HepG2 (cell line): ENCODE measurements around the gene SUSD3. TPM values are rescaled to one million over a fixed set of nuclear protein-coding genes. Genes with fewer than 3 reads are reported as not detected.
A peak's percentile ranks its signal among the peaks of the same experiment; 100 is the strongest.

Experiments used
- ATAC-seq: fragments of 200-7000 bp; cut with Tn5 transposase; 3 replicates; pipeline ENCODE4 v1.9.1; 2020; ENCODE audit warnings: mild to moderate bottlenecking, moderate library complexity
- BruUV-seq: library from RNA; stranded (reverse); fragments of 400-500 nt; replicated peaks from 2 replicates; lab custom pipeline; 2021; lab: Mats Ljungman, UMichigan
- CTCF ChIA-PET: fragments of 300-600 bp; formaldehyde crosslinking; extraction: SDS; loops from one replicate; lab custom pipeline; 2021; ENCODE audit warnings: low total read pairs, inconsistent platforms, low intra/inter-chr PET ratio; lab: Yijun Ruan, JAX
- POLR2A ChIA-PET: fragments of 350-600 bp; sonication (Branson Sonifier 250); formaldehyde crosslinking; loops from one replicate; lab custom pipeline; 2020; ENCODE audit warnings: antibody characterized with exemption, inconsistent platforms; lab: Yijun Ruan, JAX
- DNase-seq: peaks from one replicate; pipeline ENCODE4 v3.0.0-alpha.2; 2015; ENCODE audit warnings: low spot score
- FAIRE-seq: peaks from 3 replicates; lab custom pipeline; 2011; peaks lifted over from hg19 to GRCh38; lab: Jason Lieb, UNC
- H2AFZ ChIP-seq: one replicate; pipeline ENCODE4 v1.6.1; 2011; ENCODE audit warnings: low read length, inconsistent platforms
- H3K27ac ChIP-seq: fragments of 300-600 bp; 3 replicates; pipeline ENCODE4 v1.8.0; 2011; ENCODE audit warnings: mixed run types, mild to moderate bottlenecking, mixed read lengths, low read length, inconsistent platforms; ENCODE audit not compliant: insufficient read depth; ENCODE audit errors: extremely low read length
- H3K27me3 ChIP-seq, 2 experiments: fragments of 200-600 bp in 1 of 2; 2 replicates in 1 of 2; 3 replicates in 1 of 2; pipeline versions ENCODE4 v1.6.0 to v1.8.0; 2011; ENCODE audit warnings: low read length in 2 of 2, mild to moderate bottlenecking in 2 of 2, moderate library complexity in 2 of 2, inconsistent platforms in 1 of 2; ENCODE audit not compliant: insufficient read depth in 2 of 2, control insufficient read depth in 1 of 2
- H3K36me3 ChIP-seq, 2 experiments: fragments of 200-600 bp in 1 of 2; replicated peaks in 1 of 2; 2 replicates in 1 of 2; 3 replicates in 1 of 2; pipeline versions ENCODE4 v1.5.1 to v1.8.0; 2011; ENCODE audit warnings: low read length in 2 of 2, inconsistent platforms in 1 of 2; ENCODE audit not compliant: insufficient read depth in 2 of 2, control insufficient read depth in 1 of 2
- H3K4me1 ChIP-seq: 2 replicates; pipeline ENCODE4 v1.5.1; 2012; ENCODE audit warnings: low read length, inconsistent platforms; ENCODE audit not compliant: insufficient read depth
- H3K4me2 ChIP-seq: 2 replicates; pipeline ENCODE4 v1.6.0; 2011; ENCODE audit warnings: low read depth, low read length, inconsistent platforms
- H3K4me3 ChIP-seq, 3 experiments: fragments of 200-600 bp in 1 of 3; sonication (generic), shearing (Covaris generic) in 1 of 3; replicated peaks in 1 of 3; 2 replicates each; pipeline ENCODE4 v1.5.1; 2011 to 2016; ENCODE audit warnings: low read length in 3 of 3, inconsistent platforms in 2 of 3, low read depth in 2 of 3, mild to moderate bottlenecking in 2 of 3, control low read depth in 1 of 3, mixed read lengths in 1 of 3; ENCODE audit not compliant: insufficient read depth in 1 of 3
- H3K79me2 ChIP-seq: one replicate; pipeline ENCODE4 v1.6.1; 2011; ENCODE audit warnings: low read length, inconsistent platforms; ENCODE audit not compliant: insufficient read depth
- H3K9ac ChIP-seq: 2 replicates; pipeline ENCODE4 v1.6.0; 2011; ENCODE audit warnings: mild to moderate bottlenecking, low read depth, low read length, inconsistent platforms; ENCODE audit not compliant: insufficient read depth
- H3K9me3 ChIP-seq: 2 replicates; pipeline ENCODE4 v1.5.1; 2012; ENCODE audit warnings: mild to moderate bottlenecking, low read length
- H4K20me1 ChIP-seq: 2 replicates; pipeline ENCODE4 v1.6.0; 2011; ENCODE audit warnings: inconsistent platforms, mild to moderate bottlenecking, low read length, moderate library complexity; ENCODE audit not compliant: insufficient read depth
- ESRRA ChIP-seq: sonication (generic); formaldehyde crosslinking; IDR thresholded peaks from 2 replicates; pipeline ENCODE4 v1.5.1; 2020; ENCODE audit warnings: mild to moderate bottlenecking, low read depth, missing genetic modification reagents
- HNF4A ChIP-seq: sonication (generic); formaldehyde crosslinking; IDR thresholded peaks from 2 replicates; pipeline ENCODE4 v1.4.0; 2020; ENCODE audit warnings: missing genetic modification reagents
- HNRNPL ChIP-seq: fragments of 200-400 bp; formaldehyde crosslinking; IDR thresholded peaks from 2 replicates; pipeline ENCODE4 v1.6.1; 2017; ENCODE audit warnings: mild to moderate bottlenecking, low read depth, low read length
- KLF12 ChIP-seq: sonication (generic); formaldehyde crosslinking; IDR thresholded peaks from 2 replicates; pipeline ENCODE4 v1.4.0; 2020; ENCODE audit warnings: missing genetic modification reagents, borderline replicate concordance
- MBD4 ChIP-seq: IDR thresholded peaks from 2 replicates; pipeline ENCODE4 v1.6.1; 2012; ENCODE audit warnings: low read length, inconsistent platforms, borderline replicate concordance
- NBN ChIP-seq: fragments of 450-650 bp; conservative IDR thresholded peaks from 2 replicates; pipeline ENCODE4 v1.6.1; 2017
- SIN3A ChIP-seq: IDR thresholded peaks from 2 replicates; pipeline ENCODE4 v1.6.1; 2011; ENCODE audit warnings: low read depth, mild to moderate bottlenecking, control low read depth, low read length, borderline replicate concordance
- SOX13 ChIP-seq, 3 experiments: fragments of 450-650 bp in 1 of 3; sonication (generic) in 1 of 3; formaldehyde crosslinking in 1 of 3; IDR thresholded peaks in 2 of 3; conservative IDR thresholded peaks in 1 of 3; 2 replicates each; pipeline versions ENCODE4 v1.5.0 to v1.6.1; 2016 to 2020; ENCODE audit warnings: antibody characterized with exemption in 1 of 3, mild to moderate bottlenecking in 1 of 3, missing compliant biosample characterization in 1 of 3, missing genetic modification reagents in 1 of 3, moderate library complexity in 1 of 3
- SOX5 ChIP-seq: IDR thresholded peaks from 2 replicates; pipeline ENCODE4 v1.6.1; 2016; ENCODE audit warnings: borderline replicate concordance
- SOX6 ChIP-seq, 2 experiments: fragments of 450-650 bp in 1 of 2; sonication (generic) in 1 of 2; formaldehyde crosslinking in 1 of 2; IDR thresholded peaks; 2 replicates each; pipeline versions ENCODE4 v1.4.0 to v1.6.1; 2017 to 2020; ENCODE audit warnings: antibody characterized with exemption in 1 of 2, mild to moderate bottlenecking in 1 of 2, missing genetic modification reagents in 1 of 2
- SP2 ChIP-seq: sonication (generic); formaldehyde crosslinking; IDR thresholded peaks from 2 replicates; pipeline ENCODE4 v1.5.1; 2020; ENCODE audit warnings: mild to moderate bottlenecking, missing genetic modification reagents
- ZFY ChIP-seq: sonication (generic); formaldehyde crosslinking; IDR thresholded peaks from 2 replicates; pipeline ENCODE4 v1.4.0; 2020; ENCODE audit warnings: missing genetic modification reagents
- ZMYM3 ChIP-seq: sonication (generic); formaldehyde crosslinking; IDR thresholded peaks from 2 replicates; pipeline ENCODE4 v1.5.1; 2020; ENCODE audit warnings: mild to moderate bottlenecking, missing genetic modification reagents
- ZNF224 ChIP-seq: sonication (generic); formaldehyde crosslinking; IDR thresholded peaks from 2 replicates; pipeline ENCODE4 v1.5.0; 2020; ENCODE audit warnings: mild to moderate bottlenecking, missing genetic modification reagents
- ZNF343 ChIP-seq: sonication (generic); formaldehyde crosslinking; IDR thresholded peaks from 2 replicates; pipeline ENCODE4 v1.4.0; 2020; ENCODE audit warnings: mild to moderate bottlenecking, missing genetic modification reagents
- ZSCAN31 ChIP-seq: sonication (generic); formaldehyde crosslinking; IDR thresholded peaks from 2 replicates; pipeline ENCODE4 v1.5.0; 2020; ENCODE audit warnings: low read depth, mild to moderate bottlenecking, missing genetic modification reagents
- WGBS: methylation state at CpG from one replicate; pipeline ENCODE4 v1.1.6; 2017; ENCODE audit warnings: low lambda C conversion rate; 5-methylcytosine and 5-hydroxymethylcytosine counted together
- in situ Hi-C: cut with HindIII; loops from 2 replicates; pipeline ENCODE4 v1.10.0; 2017; ENCODE audit warnings: low pct_unique_long_range_greater_than_20kb; ENCODE audit not compliant: extremely low pct_ligation_motif_present
- intact Hi-C: fragments of 100-400 bp; cut with micrococcal nuclease; formaldehyde crosslinking; loops from one replicate; pipeline ENCODE4 v1.10.0; 2022; ENCODE audit not compliant: unreplicated experiment
- polyA plus RNA-seq, 8 experiments: library from polyadenylated mRNA; depleted of rRNA in 3 of 8; stranded (reverse) in 7 of 8; unstranded in 1 of 8; fragments of >200 nt; fragmentation: Illumina TruSeq in 4 of 8; extraction: Trizol in 4 of 8; gene quantifications; 2 replicates each; pipeline versions ENCODE4 v1.2.1 to v1.2.3, GENCODE V29; 2011 to 2016; ENCODE audit warnings: low read depth in 4 of 8, missing spikeins in 1 of 8, mixed read lengths in 1 of 8; ENCODE audit not compliant: insufficient read depth in 1 of 8
- total RNA-seq, 5 experiments: library from RNA; depleted of rRNA; stranded (reverse); fragments of >200 nt; fragmentation: Illumina TruSeq; extraction: Trizol; gene quantifications; 2 replicates each; pipeline ENCODE4 v1.2.3, GENCODE V29; 2016; ENCODE audit warnings: low read depth in 1 of 5
- TF ChIP-seq, protein P1 (sequence below): sonication (generic); formaldehyde crosslinking; IDR thresholded peaks from 2 replicates; pipeline ENCODE4 v1.5.1; 2020; ENCODE audit warnings: mild to moderate bottlenecking, missing genetic modification reagents, moderate library complexity

The SUSD3 gene
- total and polyA plus RNA-seq, 2 of the 13 experiments (the other 11 are each of a cell fraction or from before 2014, with no cell fraction given) = 7.0 to 9.1 TPM

GRCh38 chr9:93059715-93060578, 1.4 kb downstream of the SUSD3 start:
- CTCF ChIA-PET = no interaction called here
- DNase-seq = no peak
- Histone ChIP-seq H2AFZ (no peak overlapping the region), H3K9ac (0 out of 2 replicates have a peak overlapping the region, but pooled peaks have one; percentile 25), H3K36me3 (no peaks in the 10 kb centered on the region), H3K79me2 (no peaks in the 10 kb centered on the region), H3K4me3 (peak overlapping the region; percentile 28 to 64 (median 29); a peak in 4 of 6 replicates), H3K4me2 (peak overlapping the region; percentile 71), H4K20me1 (no peaks in the 10 kb centered on the region), H3K27ac (peak overlapping the region; percentile 36), H3K4me1 (peaks cover 66% of the 10 kb centered on the region), H3K27me3 (peaks cover 7% of the 10 kb centered on the region in 2 experiments; a peak in 3 of 5 replicates), H3K9me3 (no peaks in the 10 kb centered on the region)
- ATAC-seq = no peak
- BruUV-seq = TSS peak; percentile 60
- intact Hi-C loops = loop anchor here (5.0 kb wide), 1 partner anchor 58 kb away; no protein-coding TSS in a partner anchor
- no peak for FAIRE-seq
- POLR2A ChIA-PET = interaction anchor here (0.5 to 0.9 kb wide), 3 partner anchors 22 to 56 kb away, joined by 3 read pairs; no protein-coding TSS in a partner anchor
- in situ Hi-C loops = no loop called here
- WGBS = 43% methylated on average over 5 of the region's 7 CpGs
- no peak for TF ChIP-seq ZNF343 (CRISPR knock-in tag)
- no peak for TF ChIP-seq SOX13 (IDR thresholded peaks at IDR 0.05)
- TF ChIP-seq SOX13 (CRISPR knock-in tag; conservative IDR thresholded peaks at IDR 0.05 in 1 of 2, IDR thresholded peaks at IDR 0.05 in 1 of 2) = peak in 1 of 2 experiments; percentile 55; a peak in 2 of 4 replicates
- no peak for TF ChIP-seq SIN3A
- no peak for TF ChIP-seq SOX6 (IDR thresholded peaks at IDR 0.05)
- 0 out of 2 replicates have a peak, but pooled peaks have one; percentile 26 for TF ChIP-seq SOX6 (CRISPR knock-in tag; IDR thresholded peaks at IDR 0.05)
- TF ChIP-seq, protein P1, sequence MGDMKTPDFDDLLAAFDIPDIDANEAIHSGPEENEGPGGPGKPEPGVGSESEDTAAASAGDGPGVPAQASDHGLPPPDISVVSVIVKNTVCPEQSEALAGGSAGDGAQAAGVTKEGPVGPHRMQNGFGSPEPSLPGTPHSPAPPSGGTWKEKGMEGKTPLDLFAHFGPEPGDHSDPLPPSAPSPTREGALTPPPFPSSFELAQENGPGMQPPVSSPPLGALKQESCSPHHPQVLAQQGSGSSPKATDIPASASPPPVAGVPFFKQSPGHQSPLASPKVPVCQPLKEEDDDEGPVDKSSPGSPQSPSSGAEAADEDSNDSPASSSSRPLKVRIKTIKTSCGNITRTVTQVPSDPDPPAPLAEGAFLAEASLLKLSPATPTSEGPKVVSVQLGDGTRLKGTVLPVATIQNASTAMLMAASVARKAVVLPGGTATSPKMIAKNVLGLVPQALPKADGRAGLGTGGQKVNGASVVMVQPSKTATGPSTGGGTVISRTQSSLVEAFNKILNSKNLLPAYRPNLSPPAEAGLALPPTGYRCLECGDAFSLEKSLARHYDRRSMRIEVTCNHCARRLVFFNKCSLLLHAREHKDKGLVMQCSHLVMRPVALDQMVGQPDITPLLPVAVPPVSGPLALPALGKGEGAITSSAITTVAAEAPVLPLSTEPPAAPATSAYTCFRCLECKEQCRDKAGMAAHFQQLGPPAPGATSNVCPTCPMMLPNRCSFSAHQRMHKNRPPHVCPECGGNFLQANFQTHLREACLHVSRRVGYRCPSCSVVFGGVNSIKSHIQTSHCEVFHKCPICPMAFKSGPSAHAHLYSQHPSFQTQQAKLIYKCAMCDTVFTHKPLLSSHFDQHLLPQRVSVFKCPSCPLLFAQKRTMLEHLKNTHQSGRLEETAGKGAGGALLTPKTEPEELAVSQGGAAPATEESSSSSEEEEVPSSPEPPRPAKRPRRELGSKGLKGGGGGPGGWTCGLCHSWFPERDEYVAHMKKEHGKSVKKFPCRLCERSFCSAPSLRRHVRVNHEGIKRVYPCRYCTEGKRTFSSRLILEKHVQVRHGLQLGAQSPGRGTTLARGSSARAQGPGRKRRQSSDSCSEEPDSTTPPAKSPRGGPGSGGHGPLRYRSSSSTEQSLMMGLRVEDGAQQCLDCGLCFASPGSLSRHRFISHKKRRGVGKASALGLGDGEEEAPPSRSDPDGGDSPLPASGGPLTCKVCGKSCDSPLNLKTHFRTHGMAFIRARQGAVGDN (CRISPR knock-in tag) = peak; percentile 27; the same call in 1 of the 2 replicates
- TF ChIP-seq HNRNPL = 0 out of 2 replicates have a peak, but pooled peaks have one; percentile 47
- TF ChIP-seq ZMYM3 = peak; percentile 34; the same call in 1 of the 2 replicates
- TF ChIP-seq SOX5 (CRISPR knock-in tag) = 0 out of 2 replicates have a peak, but pooled peaks have one; percentile 19
- TF ChIP-seq KLF12 (CRISPR knock-in tag) = no peak
- no peak for TF ChIP-seq ZNF224 (CRISPR knock-in tag)
- peak; percentile 20; the same call in 1 of the 2 replicates for TF ChIP-seq HNF4A (CRISPR knock-in tag)
- 0 out of 2 replicates have a peak, but pooled peaks have one; percentile 21 for TF ChIP-seq ZFY
- no peak for TF ChIP-seq NBN
- peak; percentile 22; the same call in 1 of the 2 replicates for TF ChIP-seq ESRRA
- TF ChIP-seq ZSCAN31 (CRISPR knock-in tag) = no peak
- TF ChIP-seq MBD4 = no peak
- no peak for TF ChIP-seq SP2 (CRISPR knock-in tag)
